Activated CD4-positive, alpha-beta T cell treated with anti-CD3 and anti-CD28 coated beads for 4 hours (primary cell): ENCODE measurements around the gene ADAMTS8.

ENCODE experiments used
- DNase-seq, 2 donors: peaks; one replicate each; pipeline ENCODE4 v3.0.0-alpha.2; 2020

Gene ADAMTS8

GRCh38 chr11:130415731-130416529 lies 12.5 kb downstream of the ADAMTS8 start:
- no peak for DNase-seq

GRCh38 chr11:130414107-130415080 lies 14.0 kb downstream of the ADAMTS8 start:
- DNase-seq = no peak

GRCh38 chr11:130413405-130414106 lies 14.9 kb downstream of the ADAMTS8 start:
- DNase-seq = no peak

GRCh38 chr11:130411223-130411622 lies 17.2 kb downstream of the ADAMTS8 start:
- DNase-seq = no peak

GRCh38 chr11:130409594-130410388 lies 18.6 kb downstream of the ADAMTS8 start:
- no peak for DNase-seq

GRCh38 chr11:130408901-130409300 lies 19.5 kb downstream of the ADAMTS8 start:
- no peak for DNase-seq

GRCh38 chr11:130408401-130408890 lies 20.0 kb downstream of the ADAMTS8 start:
- no peak for DNase-seq

- no peak for DNase-seq
These were observed 20.4 kb downstream of the ADAMTS8 start for GRCh38 chr11:130407978-130408377.

- DNase-seq = no peak
These were observed 23.0 kb downstream of the ADAMTS8 start for GRCh38 chr11:130405428-130405827.

- DNase-seq = no peak
These were observed 23.7 kb downstream of the ADAMTS8 start for GRCh38 chr11:130404727-130405126.

GRCh38 chr11:130403967-130404366 lies 24.4 kb downstream of the ADAMTS8 start:
- DNase-seq = no peak

- DNase-seq = no peak
These were observed 25.1 kb downstream of the ADAMTS8 start for GRCh38 chr11:130403271-130403804.

- DNase-seq = no peak
These were observed 25.8 kb downstream of the ADAMTS8 start for GRCh38 chr11:130402570-130402969.

- DNase-seq = no peak
These were observed 27.5 kb downstream of the ADAMTS8 start for GRCh38 chr11:130400781-130401483.

- DNase-seq = no peak
These were observed 29.2 kb downstream of the ADAMTS8 start for GRCh38 chr11:130399196-130399595.

GRCh38 chr11:130397780-130398179 lies 30.6 kb downstream of the ADAMTS8 start:
- DNase-seq = no peak

- DNase-seq = no peak
These were observed 31.4 kb downstream of the ADAMTS8 start for GRCh38 chr11:130396965-130397364.

- no peak for DNase-seq
These were observed 33.8 kb downstream of the ADAMTS8 start for GRCh38 chr11:130394615-130395014.

- no peak for DNase-seq
These were observed 36.7 kb downstream of the ADAMTS8 start for GRCh38 chr11:130391711-130392110.

GRCh38 chr11:130390071-130390758 lies 38.2 kb downstream of the ADAMTS8 start:
- DNase-seq = no peak
